ENCODE data around the gene GIT2. TPM values are rescaled to one million over a fixed set of nuclear protein-coding genes. Genes with fewer than 3 reads are reported as not detected.

Gene GIT2
- total and polyA plus RNA-seq, 10 of the 15 experiments (the other 5 are each of a cell fraction or from before 2014, with no cell fraction given), result 9.1 to 49.9 (median 43.9) TPM

DNA sequence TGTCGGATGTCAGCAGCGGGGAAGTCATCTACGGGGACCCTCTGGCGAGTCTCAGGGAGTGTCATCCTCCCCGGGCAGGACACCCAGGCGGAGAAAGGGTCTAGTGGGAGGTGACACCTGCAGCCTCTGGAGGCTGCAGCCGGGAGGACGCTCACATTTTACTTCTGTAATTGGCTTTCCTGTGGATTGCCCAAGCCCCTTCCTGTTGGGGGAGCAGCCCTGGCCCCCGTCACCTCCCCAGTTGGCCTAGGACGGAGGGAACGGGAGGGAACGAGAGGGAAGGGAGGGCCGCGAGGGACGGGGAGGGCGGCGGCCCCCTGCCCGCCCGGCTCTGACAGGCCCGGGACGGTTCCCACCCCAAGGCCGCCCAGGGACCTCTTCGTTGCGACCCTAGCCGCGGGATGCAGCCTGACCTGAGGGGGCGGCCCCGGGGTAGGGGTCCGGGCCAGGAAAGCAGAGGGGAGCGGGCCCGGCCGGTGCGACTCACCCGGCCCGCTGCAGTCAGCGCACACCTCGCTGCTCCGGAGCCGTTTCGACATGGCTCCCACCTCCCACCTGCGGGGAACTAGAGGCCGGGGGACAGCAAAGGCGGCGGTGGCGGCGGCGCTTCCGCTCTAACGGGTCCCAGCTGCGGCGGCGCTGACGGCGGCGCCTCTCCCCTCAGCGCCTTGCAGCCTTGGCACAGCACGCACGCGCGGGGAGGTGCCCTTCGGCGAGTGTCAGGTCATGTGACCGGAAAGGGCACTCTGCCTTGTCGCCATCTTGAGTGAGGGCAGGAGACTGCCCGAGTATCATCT is at the start of gene GIT2 (continued):
- TF ChIP-seq ZNF207 (IDR thresholded peaks at IDR 0.05; ENCODE audit: borderline replicate concordance) (no peak), HCFC1 (IDR thresholded peaks at IDR 0.05; ENCODE audit: low read length) (peak; percentile 79), KAT2A (conservative IDR thresholded peaks at IDR 0.05; ENCODE audit: control insufficient read depth, low read depth, low read length) (no peak), DPF2 (IDR thresholded peaks at IDR 0.05) (peak; percentile 84), RAD51 (IDR thresholded peaks at IDR 0.05) (peak; percentile 96), CHD2 (IDR thresholded peaks at IDR 0.05; ENCODE audit: borderline replicate concordance, low read depth, low read length) (peak; percentile 42; the same call in 1 of the 2 replicates), SMAD1 (IDR thresholded peaks at IDR 0.05; ENCODE audit: low read depth, partially characterized antibody) (no peak), SUZ12 (IDR thresholded peaks at IDR 0.05; ENCODE audit: unreplicated experiment) (no peak), LARP7 (IDR thresholded peaks at IDR 0.05) (peak; percentile 84), SIN3A (IDR thresholded peaks at IDR 0.05; ENCODE audit: low read depth, low read length) (no peak; the same call in 1 of the 2 replicates), SMAD5 (IDR thresholded peaks at IDR 0.05; ENCODE audit: low read depth) (0 out of 2 replicates have a peak, but pooled peaks have one; percentile 40), RB1 (IDR thresholded peaks at IDR 0.05; ENCODE audit: borderline replicate concordance) (no peak), CBX5 (IDR thresholded peaks at IDR 0.05; ENCODE audit: low read depth) (no peak), YBX1 (IDR thresholded peaks at IDR 0.05) (no peak), IKZF2 (IDR thresholded peaks at IDR 0.05) (no peak), KLF5 (IDR thresholded peaks at IDR 0.05; ENCODE audit: partially characterized antibody) (peak; percentile 29), POLR2A (IDR thresholded peaks at IDR 0.05; ENCODE audit: low read depth, low read length) (peak; percentile 89)
- TF ChIP-seq, protein P1, sequence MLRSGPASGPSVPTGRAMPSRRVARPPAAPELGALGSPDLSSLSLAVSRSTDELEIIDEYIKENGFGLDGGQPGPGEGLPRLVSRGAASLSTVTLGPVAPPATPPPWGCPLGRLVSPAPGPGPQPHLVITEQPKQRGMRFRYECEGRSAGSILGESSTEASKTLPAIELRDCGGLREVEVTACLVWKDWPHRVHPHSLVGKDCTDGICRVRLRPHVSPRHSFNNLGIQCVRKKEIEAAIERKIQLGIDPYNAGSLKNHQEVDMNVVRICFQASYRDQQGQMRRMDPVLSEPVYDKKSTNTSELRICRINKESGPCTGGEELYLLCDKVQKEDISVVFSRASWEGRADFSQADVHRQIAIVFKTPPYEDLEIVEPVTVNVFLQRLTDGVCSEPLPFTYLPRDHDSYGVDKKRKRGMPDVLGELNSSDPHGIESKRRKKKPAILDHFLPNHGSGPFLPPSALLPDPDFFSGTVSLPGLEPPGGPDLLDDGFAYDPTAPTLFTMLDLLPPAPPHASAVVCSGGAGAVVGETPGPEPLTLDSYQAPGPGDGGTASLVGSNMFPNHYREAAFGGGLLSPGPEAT (IDR thresholded peaks at IDR 0.05; ENCODE audit: low read depth), result no peak; the same call in 1 of the 2 replicates
- TF ChIP-seq, protein P2, sequence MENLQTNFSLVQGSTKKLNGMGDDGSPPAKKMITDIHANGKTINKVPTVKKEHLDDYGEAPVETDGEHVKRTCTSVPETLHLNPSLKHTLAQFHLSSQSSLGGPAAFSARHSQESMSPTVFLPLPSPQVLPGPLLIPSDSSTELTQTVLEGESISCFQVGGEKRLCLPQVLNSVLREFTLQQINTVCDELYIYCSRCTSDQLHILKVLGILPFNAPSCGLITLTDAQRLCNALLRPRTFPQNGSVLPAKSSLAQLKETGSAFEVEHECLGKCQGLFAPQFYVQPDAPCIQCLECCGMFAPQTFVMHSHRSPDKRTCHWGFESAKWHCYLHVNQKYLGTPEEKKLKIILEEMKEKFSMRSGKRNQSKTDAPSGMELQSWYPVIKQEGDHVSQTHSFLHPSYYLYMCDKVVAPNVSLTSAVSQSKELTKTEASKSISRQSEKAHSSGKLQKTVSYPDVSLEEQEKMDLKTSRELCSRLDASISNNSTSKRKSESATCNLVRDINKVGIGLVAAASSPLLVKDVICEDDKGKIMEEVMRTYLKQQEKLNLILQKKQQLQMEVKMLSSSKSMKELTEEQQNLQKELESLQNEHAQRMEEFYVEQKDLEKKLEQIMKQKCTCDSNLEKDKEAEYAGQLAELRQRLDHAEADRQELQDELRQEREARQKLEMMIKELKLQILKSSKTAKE (IDR thresholded peaks at IDR 0.05; ENCODE audit: low read depth, poor library complexity, severe bottlenecking), result no peak
- TF ChIP-seq, protein P3, sequence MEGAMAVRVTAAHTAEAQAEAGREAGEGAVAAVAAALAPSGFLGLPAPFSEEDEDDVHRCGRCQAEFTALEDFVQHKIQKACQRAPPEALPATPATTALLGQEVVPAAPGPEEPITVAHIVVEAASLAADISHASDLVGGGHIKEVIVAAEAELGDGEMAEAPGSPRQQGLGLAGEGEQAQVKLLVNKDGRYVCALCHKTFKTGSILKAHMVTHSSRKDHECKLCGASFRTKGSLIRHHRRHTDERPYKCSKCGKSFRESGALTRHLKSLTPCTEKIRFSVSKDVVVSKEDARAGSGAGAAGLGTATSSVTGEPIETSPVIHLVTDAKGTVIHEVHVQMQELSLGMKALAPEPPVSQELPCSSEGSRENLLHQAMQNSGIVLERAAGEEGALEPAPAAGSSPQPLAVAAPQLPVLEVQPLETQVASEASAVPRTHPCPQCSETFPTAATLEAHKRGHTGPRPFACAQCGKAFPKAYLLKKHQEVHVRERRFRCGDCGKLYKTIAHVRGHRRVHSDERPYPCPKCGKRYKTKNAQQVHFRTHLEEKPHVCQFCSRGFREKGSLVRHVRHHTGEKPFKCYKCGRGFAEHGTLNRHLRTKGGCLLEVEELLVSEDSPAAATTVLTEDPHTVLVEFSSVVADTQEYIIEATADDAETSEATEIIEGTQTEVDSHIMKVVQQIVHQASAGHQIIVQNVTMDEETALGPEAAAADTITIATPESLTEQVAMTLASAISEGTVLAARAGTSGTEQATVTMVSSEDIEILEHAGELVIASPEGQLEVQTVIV (IDR thresholded peaks at IDR 0.05; ENCODE audit: borderline replicate concordance, partially characterized antibody), result peak; percentile 57
- TF ChIP-seq, protein P4, sequence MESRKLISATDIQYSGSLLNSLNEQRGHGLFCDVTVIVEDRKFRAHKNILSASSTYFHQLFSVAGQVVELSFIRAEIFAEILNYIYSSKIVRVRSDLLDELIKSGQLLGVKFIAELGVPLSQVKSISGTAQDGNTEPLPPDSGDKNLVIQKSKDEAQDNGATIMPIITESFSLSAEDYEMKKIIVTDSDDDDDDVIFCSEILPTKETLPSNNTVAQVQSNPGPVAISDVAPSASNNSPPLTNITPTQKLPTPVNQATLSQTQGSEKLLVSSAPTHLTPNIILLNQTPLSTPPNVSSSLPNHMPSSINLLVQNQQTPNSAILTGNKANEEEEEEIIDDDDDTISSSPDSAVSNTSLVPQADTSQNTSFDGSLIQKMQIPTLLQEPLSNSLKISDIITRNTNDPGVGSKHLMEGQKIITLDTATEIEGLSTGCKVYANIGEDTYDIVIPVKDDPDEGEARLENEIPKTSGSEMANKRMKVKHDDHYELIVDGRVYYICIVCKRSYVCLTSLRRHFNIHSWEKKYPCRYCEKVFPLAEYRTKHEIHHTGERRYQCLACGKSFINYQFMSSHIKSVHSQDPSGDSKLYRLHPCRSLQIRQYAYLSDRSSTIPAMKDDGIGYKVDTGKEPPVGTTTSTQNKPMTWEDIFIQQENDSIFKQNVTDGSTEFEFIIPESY (IDR thresholded peaks at IDR 0.05), result no peak
